22Rv1 (cell line): Measurements from ENCODE around the gene TMIGD3.

ENCODE experiments used
- H3K27ac ChIP-seq: fragments of 450-650 bp; 2 replicates; pipeline ENCODE4 v1.5.1; 2017
- ZFX ChIP-seq: fragments of 450-650 bp; IDR thresholded peaks from 2 replicates; pipeline ENCODE4 v1.6.1; 2017; ENCODE audit warnings: antibody characterized with exemption, borderline replicate concordance
- TF ChIP-seq, protein P1 (sequence below): fragments of 450-650 bp; IDR thresholded peaks from 2 replicates; pipeline ENCODE4 v1.5.1; 2017; ENCODE audit warnings: mild to moderate bottlenecking

The TMIGD3 gene

GRCh38 chr1:111455642-111456031, 47.8 kb downstream of the TMIGD3 start:
- TF ChIP-seq, protein P1, sequence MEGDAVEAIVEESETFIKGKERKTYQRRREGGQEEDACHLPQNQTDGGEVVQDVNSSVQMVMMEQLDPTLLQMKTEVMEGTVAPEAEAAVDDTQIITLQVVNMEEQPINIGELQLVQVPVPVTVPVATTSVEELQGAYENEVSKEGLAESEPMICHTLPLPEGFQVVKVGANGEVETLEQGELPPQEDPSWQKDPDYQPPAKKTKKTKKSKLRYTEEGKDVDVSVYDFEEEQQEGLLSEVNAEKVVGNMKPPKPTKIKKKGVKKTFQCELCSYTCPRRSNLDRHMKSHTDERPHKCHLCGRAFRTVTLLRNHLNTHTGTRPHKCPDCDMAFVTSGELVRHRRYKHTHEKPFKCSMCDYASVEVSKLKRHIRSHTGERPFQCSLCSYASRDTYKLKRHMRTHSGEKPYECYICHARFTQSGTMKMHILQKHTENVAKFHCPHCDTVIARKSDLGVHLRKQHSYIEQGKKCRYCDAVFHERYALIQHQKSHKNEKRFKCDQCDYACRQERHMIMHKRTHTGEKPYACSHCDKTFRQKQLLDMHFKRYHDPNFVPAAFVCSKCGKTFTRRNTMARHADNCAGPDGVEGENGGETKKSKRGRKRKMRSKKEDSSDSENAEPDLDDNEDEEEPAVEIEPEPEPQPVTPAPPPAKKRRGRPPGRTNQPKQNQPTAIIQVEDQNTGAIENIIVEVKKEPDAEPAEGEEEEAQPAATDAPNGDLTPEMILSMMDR, result no peak
- no peak for TF ChIP-seq ZFX
- H3K27ac ChIP-seq, result no peak overlapping the region

- no peak overlapping the region for H3K27ac ChIP-seq
- TF ChIP-seq, protein P1, result no peak
- TF ChIP-seq ZFX, result no peak
Observed at GRCh38 chr1:111454859-111455641, 48.4 kb downstream of the TMIGD3 start.

- TF ChIP-seq ZFX, result no peak
- TF ChIP-seq, protein P1, result no peak
- H3K27ac ChIP-seq, result no peak overlapping the region
Observed at GRCh38 chr1:111453706-111454105, 49.7 kb downstream of the TMIGD3 start.

GRCh38 chr1:111452581-111452980, 50.9 kb downstream of the TMIGD3 start:
- no peak overlapping the region for H3K27ac ChIP-seq
- no peak for TF ChIP-seq ZFX
- TF ChIP-seq, protein P1, result no peak

GRCh38 chr1:111450185-111450584, 53.2 kb downstream of the TMIGD3 start:
- TF ChIP-seq, protein P1, result no peak
- no peak for TF ChIP-seq ZFX
- peak overlapping the region; percentile 82 for H3K27ac ChIP-seq

- no peak for TF ChIP-seq ZFX
- TF ChIP-seq, protein P1, result no peak
- peak overlapping the region; percentile 82 for H3K27ac ChIP-seq
Observed at GRCh38 chr1:111449703-111450017, 53.8 kb downstream of the TMIGD3 start.

- H3K27ac ChIP-seq, result peak within 1 kb of the TSS; percentile 82
- TF ChIP-seq ZFX, result no peak
- TF ChIP-seq, protein P1, result no peak
Observed at GRCh38 chr1:111448918-111449702, 54.3 kb downstream of the TMIGD3 start, which contains the start of the genes ATP5PB and WDR77. ATP5PB (plus strand) TSS chr1:111449464; CDS start chr1:111449542, 78 bp downstream. WDR77 (minus strand) TSS chr1:111449256; CDS start chr1:111449169, 87 bp downstream.
